NCI-H524 (cell line): Measurements from ENCODE around the gene ARL16.

Experiments used
- DNase-seq, 2 experiments: peaks; one replicate each; lab custom pipeline; 2025; lab: John Stamatoyannopoulos, UW

ARL16 gene

DNA sequence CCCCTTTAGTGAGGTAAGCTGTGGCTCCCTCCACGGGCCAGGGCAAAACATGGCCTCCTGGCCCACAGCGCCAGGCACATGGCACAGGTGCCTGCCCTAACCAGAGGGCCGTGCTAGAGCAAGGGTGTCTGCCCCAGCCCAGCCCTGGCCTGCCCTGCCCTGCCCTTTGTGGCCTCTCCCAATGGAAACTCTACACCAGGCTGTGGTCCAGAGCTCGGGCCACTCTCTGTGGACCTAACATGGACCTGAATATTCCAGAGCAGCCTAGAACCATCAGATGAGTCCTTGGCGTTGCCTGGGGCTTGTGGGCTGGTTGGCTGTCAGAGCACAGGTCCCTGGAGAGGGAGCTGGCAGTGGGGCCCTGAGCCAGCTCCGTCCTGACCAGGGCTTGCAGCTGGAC is 11.6 kb upstream of the ARL16 start:
- no peak for DNase-seq

GRCh38 chr17:81694810-81695209 is 11.2 kb upstream of the ARL16 start:
- DNase-seq = no peak

- no peak for DNase-seq
These were observed 10.1 kb upstream of the ARL16 start for GRCh38 chr17:81693509-81694210.

DNA sequence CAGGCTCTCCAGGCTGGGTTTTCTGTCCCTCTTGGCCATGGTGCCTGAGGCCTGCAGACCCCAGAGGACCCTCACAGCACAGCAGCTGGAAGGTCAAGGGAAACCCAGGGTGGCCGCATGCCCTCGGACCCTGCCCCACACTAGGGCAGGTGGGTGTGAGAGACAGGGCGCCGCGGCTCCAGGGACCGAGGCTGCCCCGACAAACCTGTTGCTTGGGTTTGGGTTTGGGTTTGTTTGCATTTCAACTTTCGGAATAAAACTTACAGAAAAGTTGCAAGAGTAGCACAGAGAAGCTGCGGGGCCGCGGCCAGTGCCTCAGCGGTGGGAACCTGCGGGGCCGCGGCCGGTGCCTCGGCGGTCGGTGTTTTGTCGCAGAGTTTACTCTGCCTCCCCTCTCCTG is 8.0 kb upstream of the ARL16 start:
- DNase-seq = no peak

- DNase-seq = no peak
These were observed 7.6 kb upstream of the ARL16 start for GRCh38 chr17:81691196-81691595.

DNA sequence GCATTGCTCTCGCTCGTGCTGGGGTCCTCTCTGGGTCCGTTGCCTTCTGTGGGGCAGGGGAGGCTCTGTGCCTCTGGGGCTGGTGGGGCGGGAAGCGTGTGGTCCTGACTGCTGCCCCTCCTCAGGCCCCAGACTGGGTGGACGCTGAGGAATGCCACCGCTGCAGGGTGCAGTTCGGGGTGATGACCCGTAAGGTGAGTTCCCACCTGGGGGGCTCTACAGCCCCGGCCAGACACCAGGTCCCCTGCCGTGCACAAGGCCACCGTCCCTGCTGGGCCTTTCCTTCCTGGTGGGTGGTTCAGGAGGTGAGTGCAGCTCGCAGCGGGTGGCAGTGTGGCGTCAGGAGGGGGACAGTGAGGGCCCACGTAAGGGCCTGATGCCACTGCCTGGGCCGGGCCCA is 7.0 kb upstream of the ARL16 start:
- no peak for DNase-seq

DNA sequence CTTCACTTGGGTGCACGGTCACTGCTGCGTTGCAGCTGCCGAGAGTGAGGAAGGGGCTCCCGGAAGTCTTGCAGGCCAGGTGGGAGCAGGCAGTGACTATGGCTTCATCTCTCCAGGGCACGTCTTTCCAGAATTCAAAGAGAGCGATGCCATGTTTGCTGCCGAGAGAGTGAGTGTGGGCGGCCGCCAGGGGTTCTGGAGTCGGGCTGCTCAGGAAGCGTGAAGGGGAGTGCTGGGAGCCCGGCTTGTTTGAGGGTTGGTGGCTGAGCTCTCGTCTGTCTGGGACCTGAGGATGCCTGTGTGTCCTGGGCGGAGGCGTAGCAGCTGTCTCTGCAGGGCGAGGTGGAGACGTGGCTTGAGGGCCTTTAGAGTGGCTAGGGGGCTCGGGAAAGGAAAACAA is 6.5 kb upstream of the ARL16 start:
- no peak for DNase-seq

DNA sequence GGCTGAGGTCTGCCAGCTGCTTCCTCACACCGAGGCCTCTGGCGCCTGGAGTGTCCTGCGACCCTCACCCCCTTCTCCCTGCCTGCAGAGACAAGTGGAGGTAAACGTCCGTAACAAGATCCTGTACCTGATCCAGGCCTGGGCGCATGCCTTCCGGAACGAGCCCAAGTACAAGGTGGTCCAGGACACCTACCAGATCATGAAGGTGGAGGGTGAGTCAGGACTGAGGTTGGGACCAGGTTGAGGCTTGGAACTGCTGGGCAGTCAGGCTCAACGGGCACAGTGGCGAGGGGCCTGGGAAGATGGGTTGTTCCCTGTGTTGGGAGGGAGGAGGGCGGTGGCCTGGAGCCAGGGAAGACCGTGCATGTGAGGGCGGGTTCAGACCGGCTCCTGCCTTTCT is 5.0 kb upstream of the ARL16 start:
- no peak for DNase-seq

DNA sequence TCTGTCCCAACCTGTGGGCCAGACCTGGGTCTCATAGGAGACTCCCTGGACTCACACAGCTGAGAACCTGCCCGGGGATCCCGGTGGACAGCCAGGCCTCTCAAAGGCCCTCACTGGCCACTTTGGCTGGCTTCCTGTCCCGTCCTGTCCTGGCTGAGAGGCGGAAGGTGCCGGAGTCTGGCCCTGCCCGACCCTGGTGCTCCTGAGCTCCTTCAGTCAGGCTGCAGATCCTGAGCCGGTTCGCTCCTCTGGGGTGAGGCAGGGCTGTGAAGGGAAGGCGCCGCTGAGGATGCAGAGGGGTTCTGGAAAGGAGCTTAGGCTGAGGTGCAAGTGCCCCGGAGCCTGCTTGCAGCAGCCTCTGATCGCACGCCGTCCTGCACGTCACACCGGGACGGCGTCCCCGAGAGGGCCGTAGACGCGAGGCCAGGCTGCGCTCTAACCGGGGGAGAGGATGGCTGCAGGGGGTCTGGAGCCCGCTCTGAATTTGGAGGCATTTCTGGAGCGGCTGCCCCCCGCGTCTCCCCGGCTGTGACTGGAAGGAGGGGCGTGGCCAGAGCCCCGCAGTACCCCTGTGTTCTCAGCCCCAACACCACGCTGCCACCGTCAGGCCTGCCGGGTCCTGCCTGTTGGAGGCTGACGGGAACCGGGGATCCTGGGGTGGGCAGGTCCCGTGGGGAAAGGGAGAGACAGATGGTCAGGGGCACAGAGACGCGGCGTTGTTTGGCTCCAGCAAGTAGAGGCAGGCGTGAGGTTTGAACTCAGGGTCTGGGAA is 4.4 kb upstream of the ARL16 start:
- no peak for DNase-seq

GRCh38 chr17:81686614-81687013 is 3.0 kb upstream of the ARL16 start:
- no peak for DNase-seq

DNA sequence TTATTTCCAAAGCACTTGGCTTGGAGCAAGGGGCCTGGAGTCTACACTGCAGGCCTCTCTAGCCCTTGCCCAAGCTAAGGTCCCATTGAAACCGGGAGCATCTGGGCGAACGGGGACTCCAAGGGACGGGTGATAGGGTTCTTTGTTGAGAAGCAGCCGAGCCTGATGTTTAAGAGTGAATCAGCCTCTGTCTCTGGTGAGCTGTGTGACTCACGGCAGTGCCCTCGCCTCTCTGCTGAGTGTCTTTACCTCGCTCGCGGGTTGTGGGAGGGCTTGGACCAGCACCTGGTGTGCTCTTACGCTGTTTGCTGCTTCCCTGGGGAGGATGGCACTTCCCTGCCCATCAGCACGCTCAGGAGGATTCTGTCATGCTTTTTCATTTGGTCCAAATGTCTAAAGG is 1.5 kb upstream of the ARL16 start:
- no peak for DNase-seq

- DNase-seq = no peak
These were observed 880 bp upstream of the ARL16 start for GRCh38 chr17:81684442-81684911.

DNA sequence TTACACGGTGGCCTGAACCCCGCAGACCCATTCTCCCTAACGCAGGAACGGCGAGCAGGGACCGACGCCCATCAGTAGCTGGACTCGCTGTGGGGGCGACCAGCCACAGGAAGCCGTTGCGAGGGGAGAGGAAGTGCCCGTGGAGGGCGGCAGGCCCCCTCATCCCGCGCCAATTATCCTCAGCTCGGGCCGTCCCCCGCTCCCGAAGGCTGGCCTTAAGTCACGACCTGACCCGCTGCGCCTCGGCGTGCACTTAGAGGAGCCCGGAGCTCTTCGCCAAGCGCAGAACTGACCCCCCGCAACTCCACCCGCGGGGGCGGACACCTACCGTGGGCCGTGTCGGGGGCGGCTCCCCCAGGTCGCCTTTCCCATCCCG is 401 bp downstream of the ARL16 start:
- peak in 1 of 2 experiments; percentile 58 for DNase-seq

GRCh38 chr17:81682565-81683207 is 911 bp downstream of the ARL16 start:
- peak in 1 of 2 experiments; percentile 56 for DNase-seq

- no peak for DNase-seq
These were observed 1.9 kb downstream of the ARL16 start for GRCh38 chr17:81681672-81682071.

DNA sequence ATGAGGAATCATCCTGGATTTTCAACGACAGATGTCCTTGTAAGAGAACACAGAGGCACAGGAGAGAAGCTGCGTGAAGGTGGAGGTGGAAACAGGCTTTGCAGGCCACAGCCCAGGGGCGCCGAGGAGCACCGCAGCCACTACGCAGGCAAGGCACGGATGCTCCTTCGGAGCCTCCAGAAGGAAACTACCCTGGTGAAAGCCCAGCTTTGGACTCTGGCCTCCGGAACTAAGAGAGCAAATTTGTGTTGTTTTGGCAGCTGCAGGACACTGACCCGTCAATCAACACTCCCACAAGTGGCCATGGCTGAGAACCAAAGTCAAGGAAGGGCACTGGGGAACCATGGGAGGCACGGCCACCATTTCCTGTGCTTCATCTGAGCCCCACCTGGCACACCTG is 3.4 kb downstream of the ARL16 start:
- no peak for DNase-seq

- no peak for DNase-seq
These were observed 6.7 kb downstream of the ARL16 start for GRCh38 chr17:81676906-81677305.

- peak in 1 of 2 experiments; percentile 62 for DNase-seq
These were observed 7.9 kb downstream of the ARL16 start for GRCh38 chr17:81675515-81676221.

- no peak for DNase-seq
These were observed 9.9 kb downstream of the ARL16 start for GRCh38 chr17:81673561-81674258.

DNA sequence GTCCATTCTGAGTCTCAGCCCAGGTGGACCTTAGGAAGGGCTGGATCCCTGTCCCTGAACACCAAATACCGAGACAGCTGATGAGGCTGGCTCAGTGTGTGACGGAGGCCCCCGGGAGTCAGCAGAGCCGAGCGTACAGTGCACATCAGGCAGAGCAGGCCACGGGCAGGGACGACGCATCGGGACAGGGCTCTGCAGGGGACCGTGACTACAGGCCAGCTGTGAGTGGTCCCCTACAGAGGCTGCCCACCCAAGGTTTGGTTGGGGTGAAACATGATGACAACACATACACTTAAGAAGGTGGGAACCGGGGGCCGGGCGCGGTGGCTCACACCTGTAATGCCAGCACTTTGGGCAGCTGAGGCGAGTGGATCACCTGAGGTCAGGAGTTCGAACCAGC is 10.6 kb downstream of the ARL16 start:
- DNase-seq = no peak

DNA sequence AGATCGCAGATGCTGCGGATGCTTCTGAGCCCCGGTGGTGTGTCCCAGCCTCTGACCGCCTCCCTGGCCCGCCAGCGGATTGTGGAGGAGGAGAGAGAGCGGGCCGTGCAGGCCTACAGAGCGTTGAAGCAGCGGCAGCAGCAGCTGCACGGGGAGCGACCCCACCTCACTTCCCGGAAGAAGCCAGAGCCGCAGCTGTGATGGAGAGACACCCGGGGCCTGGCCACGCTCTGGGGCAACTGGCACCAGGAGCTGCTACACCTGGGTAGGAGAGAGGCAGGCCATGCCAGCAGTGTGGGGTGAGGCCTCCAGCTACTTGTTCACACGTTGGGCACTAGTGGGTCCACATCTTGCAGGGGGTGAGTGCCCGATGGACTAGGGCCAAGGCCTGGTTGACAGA is 11.1 kb downstream of the ARL16 start:
- no peak for DNase-seq

- DNase-seq = no peak
These were observed 15.8 kb downstream of the ARL16 start for GRCh38 chr17:81667754-81668153.
